ENCODE results near the gene ZNF735. TPM values are rescaled to one million over a fixed set of nuclear protein-coding genes. Genes with fewer than 3 reads are reported as not detected.
"Not testable (repeated sequence)": the region's sequence is repeated elsewhere in the genome, so short reads cannot be mapped to it uniquely, and the experiment has no call there.

ZNF735 gene
- not detected for total RNA-seq

GRCh38 chr7:64206903-64207302, at the start of gene ZNF735:
ZNF735 (plus strand) TSS chr7:64207203; CDS start chr7:64207203, 0 bp downstream.
- POLR2A ChIA-PET = no interaction called here
- no peaks in the 10 kb centered on the region for H3K36me3 Mint-ChIP-seq (ENCODE audit: low read depth)
- H3K27me3 Mint-ChIP-seq = no peaks in the 10 kb centered on the region
- CTCF ChIA-PET = no interaction called here
- H3K4me3 Mint-ChIP-seq = no peak within 1 kb of the TSS
- no peak within 1 kb of the TSS for H3K27ac Mint-ChIP-seq
- no peak for DNase-seq
- H3K9me3 Mint-ChIP-seq = peaks cover 31% of the 10 kb centered on the region
- no peaks in the 10 kb centered on the region for H3K4me1 Mint-ChIP-seq

GRCh38 chr7:64170974-64171373, 36.0 kb upstream of the ZNF735 start:
- CTCF ChIA-PET; POLR2A ChIA-PET; H3K4me1 Mint-ChIP-seq; H3K27me3 Mint-ChIP-seq; H3K4me3 Mint-ChIP-seq; H3K36me3 Mint-ChIP-seq (ENCODE audit: low read depth); DNase-seq; H3K27ac Mint-ChIP-seq: not testable (repeated sequence)
- peaks cover 23% of the 10 kb centered on the region for H3K9me3 Mint-ChIP-seq

GRCh38 chr7:64174328-64174727, 32.7 kb upstream of the ZNF735 start:
- Mint-ChIP-seq H3K4me1 (no peaks in the 10 kb centered on the region), H3K27ac (no peak overlapping the region), H3K4me3 (no peak overlapping the region), H3K27me3 (no peaks in the 10 kb centered on the region), H3K9me3 (peaks cover 21% of the 10 kb centered on the region), H3K36me3 (ENCODE audit: low read depth) (no peaks in the 10 kb centered on the region)
- no peak for DNase-seq
- ChIA-PET POLR2A (no interaction called here), CTCF (no interaction called here)

GRCh38 chr7:64174941-64175340, 32.1 kb upstream of the ZNF735 start:
- Mint-ChIP-seq H3K9me3 (peaks cover 18% of the 10 kb centered on the region), H3K36me3 (ENCODE audit: low read depth) (no peaks in the 10 kb centered on the region), H3K27ac (no peak overlapping the region), H3K4me1 (no peaks in the 10 kb centered on the region), H3K4me3 (no peak overlapping the region), H3K27me3 (no peaks in the 10 kb centered on the region)
- POLR2A ChIA-PET = no interaction called here
- CTCF ChIA-PET = no interaction called here
- no peak for DNase-seq

- ChIA-PET POLR2A (no interaction called here), CTCF (no interaction called here)
- Mint-ChIP-seq H3K27ac (no peak overlapping the region), H3K9me3 (peaks cover 15% of the 10 kb centered on the region), H3K4me1 (no peaks in the 10 kb centered on the region), H3K36me3 (ENCODE audit: low read depth) (no peaks in the 10 kb centered on the region), H3K4me3 (no peak overlapping the region), H3K27me3 (no peaks in the 10 kb centered on the region)
- DNase-seq = no peak
Measured at GRCh38 chr7:64180989-64181388, 26.0 kb upstream of the ZNF735 start.

- Mint-ChIP-seq H3K9me3 (peaks cover 15% of the 10 kb centered on the region), H3K27me3 (no peaks in the 10 kb centered on the region), H3K27ac (no peak overlapping the region), H3K4me3 (no peak overlapping the region), H3K4me1 (no peaks in the 10 kb centered on the region), H3K36me3 (ENCODE audit: low read depth) (no peaks in the 10 kb centered on the region)
- DNase-seq = no peak
- ChIA-PET CTCF (interaction anchor here (0.7 kb wide), 1 partner anchor 217 kb away, joined by 3 read pairs; no protein-coding TSS in a partner anchor), POLR2A (no interaction called here)
Measured at GRCh38 chr7:64181586-64181985, 25.4 kb upstream of the ZNF735 start.

GRCh38 chr7:64182036-64182790, 24.8 kb upstream of the ZNF735 start:
- ChIA-PET POLR2A (no interaction called here), CTCF (interaction anchor here (0.7 kb wide), 1 partner anchor 217 kb away, joined by 3 read pairs; no protein-coding TSS in a partner anchor)
- Mint-ChIP-seq H3K4me3 (no peak overlapping the region), H3K36me3 (ENCODE audit: low read depth) (no peaks in the 10 kb centered on the region), H3K27ac (no peak overlapping the region), H3K27me3 (no peaks in the 10 kb centered on the region), H3K9me3 (peaks cover 13% of the 10 kb centered on the region), H3K4me1 (no peaks in the 10 kb centered on the region)
- no peak for DNase-seq

- H3K4me3 Mint-ChIP-seq = no peak overlapping the region
- no peaks in the 10 kb centered on the region for H3K27me3 Mint-ChIP-seq
- H3K27ac Mint-ChIP-seq = no peak overlapping the region
- CTCF ChIA-PET = no interaction called here
- H3K4me1 Mint-ChIP-seq = no peaks in the 10 kb centered on the region
- peaks cover 14% of the 10 kb centered on the region for H3K9me3 Mint-ChIP-seq
- POLR2A ChIA-PET = no interaction called here
- DNase-seq = peak; percentile 10
- H3K36me3 Mint-ChIP-seq (ENCODE audit: low read depth) = no peaks in the 10 kb centered on the region
Measured at GRCh38 chr7:64183126-64183742, 23.8 kb upstream of the ZNF735 start.

- Mint-ChIP-seq H3K4me3 (no peak overlapping the region), H3K36me3 (ENCODE audit: low read depth) (no peaks in the 10 kb centered on the region), H3K9me3 (peaks cover 14% of the 10 kb centered on the region), H3K27ac (no peak overlapping the region), H3K27me3 (no peaks in the 10 kb centered on the region), H3K4me1 (no peaks in the 10 kb centered on the region)
- DNase-seq = no peak
- ChIA-PET CTCF (no interaction called here), POLR2A (no interaction called here)
Measured at GRCh38 chr7:64183827-64184372, 23.1 kb upstream of the ZNF735 start.

- H3K27me3 Mint-ChIP-seq = no peaks in the 10 kb centered on the region
- no peak for DNase-seq
- H3K4me3 Mint-ChIP-seq = no peak overlapping the region
- H3K9me3 Mint-ChIP-seq = peaks cover 16% of the 10 kb centered on the region
- no peaks in the 10 kb centered on the region for H3K4me1 Mint-ChIP-seq
- POLR2A ChIA-PET = no interaction called here
- no peak overlapping the region for H3K27ac Mint-ChIP-seq
- CTCF ChIA-PET = no interaction called here
- H3K36me3 Mint-ChIP-seq (ENCODE audit: low read depth) = no peaks in the 10 kb centered on the region
Measured at GRCh38 chr7:64184376-64184775, 22.6 kb upstream of the ZNF735 start.

GRCh38 chr7:64187408-64187807, 19.6 kb upstream of the ZNF735 start:
- no peak for DNase-seq
- ChIA-PET CTCF (interaction anchor here (0.6 kb wide), 1 partner anchor 132 kb away, joined by 3 read pairs; no protein-coding TSS in a partner anchor), POLR2A (no interaction called here)
- Mint-ChIP-seq H3K9me3 (peaks cover 17% of the 10 kb centered on the region), H3K36me3 (ENCODE audit: low read depth) (no peaks in the 10 kb centered on the region), H3K27ac (no peak overlapping the region), H3K4me1 (no peaks in the 10 kb centered on the region), H3K4me3 (no peak overlapping the region), H3K27me3 (no peaks in the 10 kb centered on the region)

GRCh38 chr7:64192148-64192704, 14.8 kb upstream of the ZNF735 start:
- no peak for DNase-seq
- Mint-ChIP-seq H3K4me1 (no peaks in the 10 kb centered on the region), H3K9me3 (peaks cover 22% of the 10 kb centered on the region), H3K27ac (no peak overlapping the region), H3K4me3 (no peak overlapping the region), H3K36me3 (ENCODE audit: low read depth) (no peaks in the 10 kb centered on the region), H3K27me3 (no peaks in the 10 kb centered on the region)
- ChIA-PET POLR2A (no interaction called here), CTCF (no interaction called here)

GRCh38 chr7:64192775-64193174, 14.2 kb upstream of the ZNF735 start:
- CTCF ChIA-PET = interaction anchor here (0.6 kb wide), 1 partner anchor 372 kb away, joined by 3 read pairs; no protein-coding TSS in a partner anchor

More at GRCh38 chr7:64192775-64193174, 14.2 kb upstream of the ZNF735 start:
- Mint-ChIP-seq H3K9me3 (peaks cover 22% of the 10 kb centered on the region), H3K4me3 (no peak overlapping the region), H3K27me3 (no peaks in the 10 kb centered on the region), H3K4me1 (no peaks in the 10 kb centered on the region), H3K27ac (no peak overlapping the region), H3K36me3 (ENCODE audit: low read depth) (no peaks in the 10 kb centered on the region)
- no peak for DNase-seq
- POLR2A ChIA-PET = no interaction called here

All from activated CD4-positive, alpha-beta T cell treated with anti-CD3 and anti-CD28 coated beads, Interleukin-2, amount 10 ng/mL, durations not matched to agents 7 days and 5 days (primary cell).